G401 (cell line): ENCODE measurements around the gene USP46. TPM values are rescaled to one million over a fixed set of nuclear protein-coding genes. Genes with fewer than 3 reads are reported as not detected.

ENCODE experiments used
- DNase-seq: peaks from one replicate; pipeline ENCODE4 v3.0.0-alpha.2; 2015; ENCODE audit warnings: low spot score
- in situ Hi-C: cut with HindIII; loops from 2 replicates; pipeline ENCODE4 v1.10.0; 2016; ENCODE audit warnings: low sequenced_read_pairs, mixed read lengths
- total RNA-seq: library from RNA; depleted of rRNA; stranded (reverse); fragments of >200 nt; shearing (Covaris generic); gene quantifications from 2 replicates; pipeline ENCODE4 v1.2.3, GENCODE V29; 2014

Gene USP46
- total RNA-seq, 1 experiment from 2014 or later, result 13.0 TPM

- no peak for DNase-seq
- in situ Hi-C loops, result no loop called here
Observed at GRCh38 chr4:52585379-52585778, 73.7 kb downstream of the USP46 start.

- in situ Hi-C loops, result no loop called here
- no peak for DNase-seq
Observed at GRCh38 chr4:52579602-52580272, 79.4 kb downstream of the USP46 start.

- in situ Hi-C loops, result no loop called here
- DNase-seq, result no peak
Observed at GRCh38 chr4:52578951-52579350, 80.2 kb downstream of the USP46 start.

- in situ Hi-C loops, result no loop called here
- DNase-seq, result no peak
Observed at GRCh38 chr4:52577624-52577962, 81.5 kb downstream of the USP46 start.

- no peak for DNase-seq
- in situ Hi-C loops, result no loop called here
Observed at GRCh38 chr4:52576961-52577623, 82.0 kb downstream of the USP46 start.

GRCh38 chr4:52576326-52576725, 82.8 kb downstream of the USP46 start:
- DNase-seq, result no peak
- in situ Hi-C loops, result no loop called here

- DNase-seq, result no peak
- in situ Hi-C loops, result no loop called here
Observed at GRCh38 chr4:52575406-52575805, 83.7 kb downstream of the USP46 start.

GRCh38 chr4:52574036-52574435, 85.1 kb downstream of the USP46 start:
- no peak for DNase-seq
- in situ Hi-C loops, result no loop called here

GRCh38 chr4:52573551-52573950, 85.5 kb downstream of the USP46 start:
- in situ Hi-C loops, result no loop called here
- DNase-seq, result no peak

GRCh38 chr4:52572936-52573485, 86.1 kb downstream of the USP46 start:
- in situ Hi-C loops, result no loop called here

GRCh38 chr4:52568351-52568750, 90.8 kb downstream of the USP46 start:
- in situ Hi-C loops, result no loop called here
- no peak for DNase-seq

More at GRCh38 chr4:52572936-52573485, 86.1 kb downstream of the USP46 start:
- DNase-seq, result no peak

- in situ Hi-C loops, result no loop called here
Observed at GRCh38 chr4:52566136-52567031, 92.7 kb downstream of the USP46 start.

GRCh38 chr4:52560844-52561280, 98.2 kb downstream of the USP46 start:
- in situ Hi-C loops, result no loop called here
- DNase-seq, result no peak

More at GRCh38 chr4:52566136-52567031, 92.7 kb downstream of the USP46 start:
- DNase-seq, result no peak

GRCh38 chr4:52555356-52555716, 103.8 kb downstream of the USP46 start:
- in situ Hi-C loops, result no loop called here
- no peak for DNase-seq

- in situ Hi-C loops, result no loop called here
- DNase-seq, result no peak
Observed at GRCh38 chr4:52554612-52555355, 104.3 kb downstream of the USP46 start.

- no peak for DNase-seq
- in situ Hi-C loops, result no loop called here
Observed at GRCh38 chr4:52552778-52553177, 106.3 kb downstream of the USP46 start.

- DNase-seq, result peak; percentile 9
- in situ Hi-C loops, result no loop called here
Observed at GRCh38 chr4:52551487-52551886, 107.6 kb downstream of the USP46 start.

- DNase-seq, result no peak
- in situ Hi-C loops, result no loop called here
Observed at GRCh38 chr4:52550186-52550585, 108.9 kb downstream of the USP46 start.
